NCI-H748 (cell line): ENCODE data around the gene ZNF597.

ENCODE experiments used
- DNase-seq: peaks from one replicate; lab custom pipeline; 2025; ENCODE audit not compliant: unreplicated experiment; lab: John Stamatoyannopoulos, UW

The ZNF597 gene

GRCh38 chr16:3457434-3458252 lies 14.3 kb upstream of the ZNF597 start:
- peak; percentile 86 for DNase-seq

GRCh38 chr16:3454631-3455147 lies 11.4 kb upstream of the ZNF597 start:
- DNase-seq, result no peak

- DNase-seq, result no peak
Measured at GRCh38 chr16:3454093-3454492, 10.8 kb upstream of the ZNF597 start.

GRCh38 chr16:3444032-3444388 lies 706 bp upstream of the ZNF597 start:
- DNase-seq, result peak; percentile 39

GRCh38 chr16:3439637-3440036 lies 3.7 kb downstream of the ZNF597 start:
- no peak for DNase-seq

GRCh38 chr16:3434373-3434772 lies 8.9 kb downstream of the ZNF597 start:
- no peak for DNase-seq

GRCh38 chr16:3431779-3432219 lies 11.5 kb downstream of the ZNF597 start:
- no peak for DNase-seq

- DNase-seq, result no peak
Measured at GRCh38 chr16:3413730-3414379, 29.4 kb downstream of the ZNF597 start.

- no peak for DNase-seq
Measured at GRCh38 chr16:3408561-3409197, 34.6 kb downstream of the ZNF597 start.

- peak; percentile 19 for DNase-seq
Measured at GRCh38 chr16:3401719-3402397, 41.4 kb downstream of the ZNF597 start.

GRCh38 chr16:3400779-3401688 lies 42.3 kb downstream of the ZNF597 start, which contains the start of the genes ZNF174 and ZSCAN32:
TSS of gene ZNF174 (plus strand) at chr16:3401215. CDS start at chr16:3402005, 790 bp downstream.
TSS of gene ZSCAN32 (minus strand) at chr16:3401004. CDS start at chr16:3397557, 3,447 bp downstream.
- DNase-seq, result peak; percentile 97

- DNase-seq, result no peak
Measured at GRCh38 chr16:3400446-3400778, 42.9 kb downstream of the ZNF597 start.

- no peak for DNase-seq
Measured at GRCh38 chr16:3389663-3390338, 53.5 kb downstream of the ZNF597 start.

GRCh38 chr16:3388325-3388724 lies 55.0 kb downstream of the ZNF597 start:
- DNase-seq, result no peak

- DNase-seq, result no peak
Measured at GRCh38 chr16:3383045-3383448, 60.3 kb downstream of the ZNF597 start.
